SK-N-SH treated with all-trans-retinoic acid at 6 μM for 48 hours (cell line): ENCODE data around the gene ZHX3.

Experiments
- ATAC-seq: fragments of 200-7000 bp; cut with Tn5 transposase; 3 replicates; pipeline ENCODE4 v1.9.1; 2020; ENCODE audit warnings: mild to moderate bottlenecking, moderate library complexity
- ARNTL ChIP-seq: fragments of 450-650 bp; formaldehyde crosslinking; IDR thresholded peaks from 2 replicates; pipeline ENCODE4 v1.5.0; 2020; ENCODE audit warnings: low read depth, mild to moderate bottlenecking, moderate library complexity, borderline replicate concordance
- BACH2 ChIP-seq: fragments of 250-450 bp; sonication (Bioruptor Pico); IDR thresholded peaks from 2 replicates; pipeline ENCODE4 v1.9.0; 2021; ENCODE audit warnings: mild to moderate bottlenecking, borderline replicate concordance
- CSDC2 ChIP-seq: fragments of 250-450 bp; sonication (Bioruptor Pico); IDR thresholded peaks from 2 replicates; pipeline ENCODE4 v1.5.0; 2020; ENCODE audit warnings: mild to moderate bottlenecking, moderate library complexity
- ESRRG ChIP-seq: fragments of 250-450 bp; sonication (Bioruptor Pico); IDR thresholded peaks from 2 replicates; pipeline ENCODE4 v1.6.1; 2021; ENCODE audit warnings: mild to moderate bottlenecking
- GLIS3 ChIP-seq: fragments of 250-450 bp; sonication (Bioruptor Pico); IDR thresholded peaks from 2 replicates; pipeline ENCODE4 v1.5.0; 2020; ENCODE audit warnings: mild to moderate bottlenecking, moderate library complexity
- ISL1 ChIP-seq: fragments of 250-450 bp; sonication (Bioruptor Pico); IDR thresholded peaks from 2 replicates; pipeline ENCODE4 v2.1.2; 2022; ENCODE audit warnings: mild to moderate bottlenecking, moderate library complexity
- PPARA ChIP-seq: fragments of 250-450 bp; sonication (Bioruptor Pico); IDR thresholded peaks from 2 replicates; pipeline ENCODE4 v1.5.0; 2020; ENCODE audit warnings: mild to moderate bottlenecking, borderline replicate concordance
- RARB ChIP-seq: fragments of 250-450 bp; sonication (Bioruptor Pico); IDR thresholded peaks from 2 replicates; pipeline ENCODE4 v1.8.0; 2021; ENCODE audit warnings: mild to moderate bottlenecking, moderate library complexity
- SNAI2 ChIP-seq: fragments of 250-450 bp; sonication (Bioruptor Pico); IDR thresholded peaks from 2 replicates; pipeline ENCODE4 v1.5.0; 2020; ENCODE audit warnings: mild to moderate bottlenecking, moderate library complexity
- TCF4 ChIP-seq: fragments of 250-450 bp; sonication (Bioruptor Pico); IDR thresholded peaks from 2 replicates; pipeline ENCODE4 v1.8.0; 2021; ENCODE audit warnings: mild to moderate bottlenecking, moderate library complexity, borderline replicate concordance
- TOX ChIP-seq: fragments of 250-450 bp; sonication (Bioruptor Pico); IDR thresholded peaks from 2 replicates; pipeline ENCODE4 v1.8.0; 2021; ENCODE audit warnings: mild to moderate bottlenecking, moderate library complexity, borderline replicate concordance
- ZC3H10 ChIP-seq: fragments of 250-450 bp; sonication (Bioruptor Pico); IDR thresholded peaks from 2 replicates; pipeline ENCODE4 v1.5.1; 2021; ENCODE audit warnings: mild to moderate bottlenecking, moderate library complexity
- ZFP3 ChIP-seq: fragments of 250-450 bp; sonication (Bioruptor Pico); IDR thresholded peaks from 2 replicates; pipeline ENCODE4 v1.5.0; 2020; ENCODE audit warnings: mild to moderate bottlenecking, moderate library complexity
- ZFP30 ChIP-seq: fragments of 450-650 bp; formaldehyde crosslinking; IDR thresholded peaks from 2 replicates; pipeline ENCODE4 v1.5.0; 2022; ENCODE audit warnings: mild to moderate bottlenecking, moderate library complexity
- ZNF565 ChIP-seq: fragments of 450-650 bp; formaldehyde crosslinking; conservative IDR thresholded peaks from 2 replicates; pipeline ENCODE4 v1.5.0; 2020; ENCODE audit warnings: low read depth, mild to moderate bottlenecking, moderate library complexity
- ZNF70 ChIP-seq: fragments of 450-650 bp; formaldehyde crosslinking; IDR thresholded peaks from 2 replicates; pipeline ENCODE4 v1.5.0; 2020; ENCODE audit warnings: mild to moderate bottlenecking, moderate library complexity
- ZNF8 ChIP-seq: fragments of 450-650 bp; formaldehyde crosslinking; IDR thresholded peaks from 2 replicates; pipeline ENCODE4 v1.5.0; 2020; ENCODE audit warnings: mild to moderate bottlenecking, moderate library complexity
- TF ChIP-seq, protein P1 (sequence below): fragments of 250-450 bp; sonication (Bioruptor Pico); IDR thresholded peaks from 2 replicates; pipeline ENCODE4 v1.5.1; 2021; ENCODE audit warnings: mild to moderate bottlenecking, moderate library complexity
- TF ChIP-seq, protein P2 (sequence below): fragments of 250-450 bp; sonication (Bioruptor Pico); IDR thresholded peaks from 2 replicates; pipeline ENCODE4 v1.8.0; 2020; ENCODE audit warnings: mild to moderate bottlenecking, moderate library complexity, borderline replicate concordance
- TF ChIP-seq, protein P3 (sequence below): fragments of 250-450 bp; sonication (Bioruptor Pico); IDR thresholded peaks from 2 replicates; pipeline ENCODE4 v1.5.1; 2020; ENCODE audit warnings: low read depth, mild to moderate bottlenecking, moderate library complexity
- TF ChIP-seq, protein P4 (sequence below): fragments of 250-450 bp; sonication (Bioruptor Pico); IDR thresholded peaks from 2 replicates; pipeline ENCODE4 v1.8.0; 2021; ENCODE audit warnings: low read depth, mild to moderate bottlenecking, moderate library complexity, borderline replicate concordance
- TF ChIP-seq, protein P5 (sequence below): fragments of 250-450 bp; sonication (Bioruptor Pico); IDR thresholded peaks from 2 replicates; pipeline ENCODE4 v1.5.0; 2020; ENCODE audit warnings: mild to moderate bottlenecking, moderate library complexity

Gene ZHX3

DNA sequence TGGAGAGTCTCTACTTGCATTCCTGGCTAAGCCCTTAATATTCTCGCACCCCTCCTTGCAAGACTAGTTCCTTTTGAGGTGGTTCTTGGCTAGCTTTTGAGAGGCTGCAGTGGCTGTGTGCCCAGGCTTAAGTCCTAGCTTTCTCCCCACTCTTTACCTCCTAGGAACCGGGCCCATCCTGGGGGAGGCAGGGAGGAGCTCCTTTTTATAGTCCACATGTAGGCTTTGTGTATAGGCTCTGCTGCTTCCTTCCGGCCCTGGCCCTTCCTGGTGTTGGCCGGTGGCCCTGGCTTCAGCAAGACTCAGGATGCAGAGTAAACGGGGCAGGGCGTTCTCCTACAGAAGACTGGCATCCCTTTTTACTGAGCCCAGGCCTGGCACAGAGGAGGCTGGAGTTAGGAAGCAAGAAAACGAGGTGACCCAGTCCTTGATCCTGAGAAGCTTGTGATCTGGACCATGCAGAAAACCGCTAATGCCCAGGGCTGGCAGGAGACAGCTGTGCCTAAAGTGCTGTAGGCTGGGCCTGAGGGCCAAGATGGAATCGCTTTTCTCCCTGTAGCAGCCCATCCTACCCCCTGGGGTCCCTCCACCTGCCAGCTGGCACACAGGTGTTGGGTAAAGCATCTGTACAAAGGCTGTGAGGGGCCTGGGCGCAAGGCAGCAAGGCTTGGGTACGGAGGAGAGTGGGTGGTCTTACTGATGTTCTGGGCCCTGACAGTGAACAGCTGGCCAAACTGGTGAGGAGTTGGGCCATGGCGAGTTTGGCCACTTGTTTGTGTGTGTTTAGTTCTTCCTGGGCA is 171.5 kb downstream of the ZHX3 start:
- ATAC-seq, result no peak
- TF ChIP-seq SNAI2 (CRISPR knock-in tag) (no peak), ESRRG (CRISPR knock-in tag) (no peak)
- TF ChIP-seq, protein P1, sequence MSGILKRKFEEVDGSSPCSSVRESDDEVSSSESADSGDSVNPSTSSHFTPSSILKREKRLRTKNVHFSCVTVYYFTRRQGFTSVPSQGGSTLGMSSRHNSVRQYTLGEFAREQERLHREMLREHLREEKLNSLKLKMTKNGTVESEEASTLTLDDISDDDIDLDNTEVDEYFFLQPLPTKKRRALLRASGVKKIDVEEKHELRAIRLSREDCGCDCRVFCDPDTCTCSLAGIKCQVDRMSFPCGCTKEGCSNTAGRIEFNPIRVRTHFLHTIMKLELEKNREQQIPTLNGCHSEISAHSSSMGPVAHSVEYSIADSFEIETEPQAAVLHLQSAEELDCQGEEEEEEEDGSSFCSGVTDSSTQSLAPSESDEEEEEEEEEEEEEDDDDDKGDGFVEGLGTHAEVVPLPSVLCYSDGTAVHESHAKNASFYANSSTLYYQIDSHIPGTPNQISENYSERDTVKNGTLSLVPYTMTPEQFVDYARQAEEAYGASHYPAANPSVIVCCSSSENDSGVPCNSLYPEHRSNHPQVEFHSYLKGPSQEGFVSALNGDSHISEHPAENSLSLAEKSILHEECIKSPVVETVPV, result no peak
- TF ChIP-seq, all 23 proteins: peak for 0

DNA sequence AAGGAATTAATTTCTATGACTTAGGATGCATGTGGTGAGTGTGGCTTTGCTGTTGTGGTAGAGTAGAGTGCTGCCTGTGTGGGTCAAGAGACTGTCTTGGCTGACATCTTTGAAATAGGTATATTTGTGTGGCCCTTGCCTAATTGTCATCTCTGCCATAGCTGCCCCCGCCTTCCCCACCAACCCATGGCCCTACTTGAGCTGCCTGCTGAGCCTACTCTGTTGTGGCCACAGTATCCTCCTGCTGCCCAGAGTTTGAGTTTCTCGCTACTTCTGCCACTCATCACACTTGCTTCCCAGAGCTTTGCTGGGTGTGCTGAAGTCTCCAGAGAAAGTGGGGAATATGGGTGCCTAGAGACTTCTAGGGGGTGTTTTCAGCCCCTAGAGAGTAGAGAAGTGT is 172.2 kb downstream of the ZHX3 start:
- ATAC-seq, result no peak
- TF ChIP-seq, protein P2, sequence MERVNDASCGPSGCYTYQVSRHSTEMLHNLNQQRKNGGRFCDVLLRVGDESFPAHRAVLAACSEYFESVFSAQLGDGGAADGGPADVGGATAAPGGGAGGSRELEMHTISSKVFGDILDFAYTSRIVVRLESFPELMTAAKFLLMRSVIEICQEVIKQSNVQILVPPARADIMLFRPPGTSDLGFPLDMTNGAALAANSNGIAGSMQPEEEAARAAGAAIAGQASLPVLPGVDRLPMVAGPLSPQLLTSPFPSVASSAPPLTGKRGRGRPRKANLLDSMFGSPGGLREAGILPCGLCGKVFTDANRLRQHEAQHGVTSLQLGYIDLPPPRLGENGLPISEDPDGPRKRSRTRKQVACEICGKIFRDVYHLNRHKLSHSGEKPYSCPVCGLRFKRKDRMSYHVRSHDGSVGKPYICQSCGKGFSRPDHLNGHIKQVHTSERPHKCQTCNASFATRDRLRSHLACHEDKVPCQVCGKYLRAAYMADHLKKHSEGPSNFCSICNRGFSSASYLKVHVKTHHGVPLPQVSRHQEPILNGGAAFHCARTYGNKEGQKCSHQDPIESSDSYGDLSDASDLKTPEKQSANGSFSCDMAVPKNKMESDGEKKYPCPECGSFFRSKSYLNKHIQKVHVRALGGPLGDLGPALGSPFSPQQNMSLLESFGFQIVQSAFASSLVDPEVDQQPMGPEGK (CRISPR knock-in tag), result no peak
- TF ChIP-seq RARB (CRISPR knock-in tag) (no peak), GLIS3 (no peak), ZFP30 (no peak), TOX (CRISPR knock-in tag) (no peak), ARNTL (CRISPR knock-in tag) (no peak), ZNF70 (CRISPR knock-in tag) (no peak), ZNF565 (CRISPR knock-in tag) (no peak), PPARA (CRISPR knock-in tag) (no peak), ZFP3 (no peak), ZC3H10 (CRISPR knock-in tag) (no peak), CSDC2 (CRISPR knock-in tag) (no peak), ZNF8 (CRISPR knock-in tag) (no peak)
- TF ChIP-seq, protein P3, sequence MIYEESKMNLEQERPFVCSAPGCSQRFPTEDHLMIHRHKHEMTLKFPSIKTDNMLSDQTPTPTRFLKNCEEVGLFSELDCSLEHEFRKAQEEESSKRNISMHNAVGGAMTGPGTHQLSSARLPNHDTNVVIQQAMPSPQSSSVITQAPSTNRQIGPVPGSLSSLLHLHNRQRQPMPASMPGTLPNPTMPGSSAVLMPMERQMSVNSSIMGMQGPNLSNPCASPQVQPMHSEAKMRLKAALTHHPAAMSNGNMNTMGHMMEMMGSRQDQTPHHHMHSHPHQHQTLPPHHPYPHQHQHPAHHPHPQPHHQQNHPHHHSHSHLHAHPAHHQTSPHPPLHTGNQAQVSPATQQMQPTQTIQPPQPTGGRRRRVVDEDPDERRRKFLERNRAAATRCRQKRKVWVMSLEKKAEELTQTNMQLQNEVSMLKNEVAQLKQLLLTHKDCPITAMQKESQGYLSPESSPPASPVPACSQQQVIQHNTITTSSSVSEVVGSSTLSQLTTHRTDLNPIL (CRISPR knock-in tag), result no peak
- TF ChIP-seq, protein P4, sequence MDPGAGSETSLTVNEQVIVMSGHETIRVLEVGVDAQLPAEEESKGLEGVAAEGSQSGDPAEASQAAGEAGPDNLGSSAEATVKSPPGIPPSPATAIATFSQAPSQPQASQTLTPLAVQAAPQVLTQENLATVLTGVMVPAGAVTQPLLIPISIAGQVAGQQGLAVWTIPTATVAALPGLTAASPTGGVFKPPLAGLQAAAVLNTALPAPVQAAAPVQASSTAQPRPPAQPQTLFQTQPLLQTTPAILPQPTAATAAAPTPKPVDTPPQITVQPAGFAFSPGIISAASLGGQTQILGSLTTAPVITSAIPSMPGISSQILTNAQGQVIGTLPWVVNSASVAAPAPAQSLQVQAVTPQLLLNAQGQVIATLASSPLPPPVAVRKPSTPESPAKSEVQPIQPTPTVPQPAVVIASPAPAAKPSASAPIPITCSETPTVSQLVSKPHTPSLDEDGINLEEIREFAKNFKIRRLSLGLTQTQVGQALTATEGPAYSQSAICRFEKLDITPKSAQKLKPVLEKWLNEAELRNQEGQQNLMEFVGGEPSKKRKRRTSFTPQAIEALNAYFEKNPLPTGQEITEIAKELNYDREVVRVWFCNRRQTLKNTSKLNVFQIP, result no peak

DNA sequence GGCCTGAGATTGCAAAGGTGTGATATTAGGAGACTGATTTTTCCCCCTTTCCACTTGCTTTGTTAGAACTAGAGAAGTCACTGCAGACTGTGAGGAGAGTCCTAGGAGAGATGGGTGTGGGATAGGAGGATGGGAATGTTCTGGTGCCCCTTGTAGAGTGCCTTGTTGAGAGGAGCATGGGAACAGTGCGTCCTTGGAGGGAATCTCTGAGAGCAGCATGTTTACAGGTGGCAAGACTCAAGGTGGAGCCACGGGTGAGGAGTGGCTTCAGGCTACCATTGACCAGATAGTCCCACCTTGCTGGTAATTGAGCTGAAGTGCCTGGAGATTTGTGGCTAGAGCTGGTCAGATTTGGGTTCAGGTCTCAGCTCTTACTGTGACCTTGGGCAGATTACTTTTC is 174.2 kb downstream of the ZHX3 start:
- no peak for ATAC-seq

More for the DNA sequence above, 174.2 kb downstream of the ZHX3 start:
- TF ChIP-seq ZNF565 (CRISPR knock-in tag) (no peak), ZNF8 (CRISPR knock-in tag) (no peak), ISL1 (CRISPR knock-in tag) (no peak), ESRRG (CRISPR knock-in tag) (no peak), RARB (CRISPR knock-in tag) (no peak), BACH2 (CRISPR knock-in tag) (no peak), PPARA (CRISPR knock-in tag) (no peak), SNAI2 (CRISPR knock-in tag) (no peak), TCF4 (CRISPR knock-in tag) (no peak), ZNF70 (CRISPR knock-in tag) (no peak), ZFP30 (no peak), ZC3H10 (CRISPR knock-in tag) (no peak), ZFP3 (no peak), TOX (CRISPR knock-in tag) (no peak)
- TF ChIP-seq, protein P5, sequence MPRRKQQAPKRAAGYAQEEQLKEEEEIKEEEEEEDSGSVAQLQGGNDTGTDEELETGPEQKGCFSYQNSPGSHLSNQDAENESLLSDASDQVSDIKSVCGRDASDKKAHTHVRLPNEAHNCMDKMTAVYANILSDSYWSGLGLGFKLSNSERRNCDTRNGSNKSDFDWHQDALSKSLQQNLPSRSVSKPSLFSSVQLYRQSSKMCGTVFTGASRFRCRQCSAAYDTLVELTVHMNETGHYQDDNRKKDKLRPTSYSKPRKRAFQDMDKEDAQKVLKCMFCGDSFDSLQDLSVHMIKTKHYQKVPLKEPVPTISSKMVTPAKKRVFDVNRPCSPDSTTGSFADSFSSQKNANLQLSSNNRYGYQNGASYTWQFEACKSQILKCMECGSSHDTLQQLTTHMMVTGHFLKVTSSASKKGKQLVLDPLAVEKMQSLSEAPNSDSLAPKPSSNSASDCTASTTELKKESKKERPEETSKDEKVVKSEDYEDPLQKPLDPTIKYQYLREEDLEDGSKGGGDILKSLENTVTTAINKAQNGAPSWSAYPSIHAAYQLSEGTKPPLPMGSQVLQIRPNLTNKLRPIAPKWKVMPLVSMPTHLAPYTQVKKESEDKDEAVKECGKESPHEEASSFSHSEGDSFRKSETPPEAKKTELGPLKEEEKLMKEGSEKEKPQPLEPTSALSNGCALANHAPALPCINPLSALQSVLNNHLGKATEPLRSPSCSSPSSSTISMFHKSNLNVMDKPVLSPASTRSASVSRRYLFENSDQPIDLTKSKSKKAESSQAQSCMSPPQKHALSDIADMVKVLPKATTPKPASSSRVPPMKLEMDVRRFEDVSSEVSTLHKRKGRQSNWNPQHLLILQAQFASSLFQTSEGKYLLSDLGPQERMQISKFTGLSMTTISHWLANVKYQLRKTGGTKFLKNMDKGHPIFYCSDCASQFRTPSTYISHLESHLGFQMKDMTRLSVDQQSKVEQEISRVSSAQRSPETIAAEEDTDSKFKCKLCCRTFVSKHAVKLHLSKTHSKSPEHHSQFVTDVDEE (CRISPR knock-in tag), result no peak
- TF ChIP-seq, protein P3 (CRISPR knock-in tag), result no peak
- TF ChIP-seq, protein P4, result no peak
- TF ChIP-seq, protein P1, result no peak
